ENCODE measurements around the gene ZC2HC1B. TPM values are rescaled to one million over a fixed set of nuclear protein-coding genes. Genes with fewer than 3 reads are reported as not detected.

Gene ZC2HC1B
- total and polyA plus RNA-seq, 10 donors: 0.17 to 0.85 (median 0.30) TPM; not detected in 5

DNA sequence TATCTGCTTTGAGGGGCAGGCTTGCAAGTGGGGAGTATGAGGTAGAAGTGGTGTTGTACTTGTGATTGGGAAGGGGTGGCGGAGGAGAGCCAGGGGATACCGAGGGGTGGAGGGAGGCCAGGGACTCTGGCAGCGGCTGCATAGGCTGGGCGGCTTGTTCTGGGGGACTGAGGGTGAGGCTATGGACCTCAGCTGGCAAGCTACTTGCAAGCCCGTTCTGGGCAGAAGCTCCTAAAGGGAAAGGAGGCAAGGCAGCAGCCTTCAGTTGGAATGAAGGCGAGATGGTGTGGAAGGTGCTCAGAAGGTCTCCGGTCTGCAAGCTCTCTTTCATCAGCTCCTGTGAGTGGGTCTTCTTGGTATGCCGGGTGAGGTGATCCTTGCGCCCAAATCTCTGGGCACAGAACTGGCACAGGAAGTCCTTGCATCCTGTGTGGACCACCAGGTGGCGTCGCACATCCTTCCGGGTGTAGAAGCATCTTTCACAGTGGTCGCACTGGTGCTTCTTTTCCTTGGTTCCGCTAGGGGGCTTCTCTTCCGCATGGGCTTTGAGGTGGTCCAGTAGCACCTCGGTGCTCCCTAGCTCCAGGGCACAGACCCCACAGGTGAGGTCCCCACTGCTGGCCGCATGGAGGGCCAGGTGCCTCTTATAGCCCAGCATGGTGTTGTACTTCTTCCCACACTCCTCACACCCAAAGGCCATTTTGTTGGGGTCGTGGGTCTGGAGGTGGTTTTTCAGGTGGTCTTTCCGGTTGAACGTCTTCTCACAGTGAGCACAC, 77.8 kb downstream of the ZC2HC1B start:
- whole genome bisulfite sequencing, 5 donors: 65 to 75% (median 69%) methylated on average over 19 to 20 of the region's 20 CpGs
- no peak overlapping the region for H3K4me3 ChIP-seq
- TF ChIP-seq POLR2A (IDR thresholded peaks at IDR 0.05): no peak
- peak in 10 of 11 experiments; percentile 7 to 65 (median 48) for TF ChIP-seq CTCF (IDR thresholded peaks at IDR 0.05 in 8 of 11, conservative IDR thresholded peaks at IDR 0.05 in 3 of 11)
- no peak overlapping the region for H3K27ac ChIP-seq
- no peaks in the 10 kb centered on the region for H3K27me3 ChIP-seq (replicated peaks in 1 of 7)
- intact Hi-C loops (cut with DNase I; ENCODE audit: low total_unique reads): no loop called here
- DNase-seq: peak; percentile 87
- peaks cover 0 to 2% (median 0%) of the 10 kb centered on the region in 8 donors for H3K9me3 ChIP-seq
- H3K36me3 ChIP-seq: peaks cover 0 to 13% (median 0%) of the 10 kb centered on the region in 6 donors
- H3K4me1 ChIP-seq: no peaks in the 10 kb centered on the region

DNA sequence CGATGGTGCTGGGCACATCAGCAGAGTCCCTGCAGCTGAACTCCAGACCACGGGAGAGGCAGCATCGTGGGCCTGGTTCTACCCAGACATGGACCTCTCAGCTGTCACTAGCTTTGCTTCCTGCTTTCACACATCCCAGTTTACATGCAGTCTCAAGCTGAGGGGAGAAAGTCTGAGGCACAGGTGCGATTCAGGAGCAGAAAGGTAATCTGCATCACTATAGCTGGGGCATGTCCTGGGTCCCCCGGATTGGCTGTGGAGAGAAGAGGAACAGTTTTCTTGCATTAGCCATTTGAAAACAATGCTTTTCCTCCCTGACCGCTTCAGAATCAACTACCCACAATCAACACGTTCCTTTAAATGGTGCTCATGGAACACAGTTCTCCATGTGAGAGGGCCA, 83.9 kb downstream of the ZC2HC1B start:
- Histone ChIP-seq H3K4me1 (no peaks in the 10 kb centered on the region), H3K9me3 (peaks cover 0 to 11% (median 0%) of the 10 kb centered on the region in 8 donors), H3K36me3 (peaks cover 0 to 31% (median 7%) of the 10 kb centered on the region in 6 donors), H3K27ac (no peak overlapping the region), H3K4me3 (no peak overlapping the region), H3K27me3 (replicated peaks in 1 of 7) (no peaks in the 10 kb centered on the region)
- WGBS, 5 donors: 90 to 97% (median 93%) methylated on average over 7 of the region's 7 CpGs
- TF ChIP-seq POLR2AphosphoS5 (IDR thresholded peaks at IDR 0.05): no peak
- TF ChIP-seq CTCF (IDR thresholded peaks at IDR 0.05 in 8 of 11, conservative IDR thresholded peaks at IDR 0.05 in 3 of 11): no peak
- no peak for TF ChIP-seq POLR2A (IDR thresholded peaks at IDR 0.05)
- DNase-seq: no peak
- intact Hi-C loops (cut with DNase I; ENCODE audit: low total_unique reads): no loop called here

DNA sequence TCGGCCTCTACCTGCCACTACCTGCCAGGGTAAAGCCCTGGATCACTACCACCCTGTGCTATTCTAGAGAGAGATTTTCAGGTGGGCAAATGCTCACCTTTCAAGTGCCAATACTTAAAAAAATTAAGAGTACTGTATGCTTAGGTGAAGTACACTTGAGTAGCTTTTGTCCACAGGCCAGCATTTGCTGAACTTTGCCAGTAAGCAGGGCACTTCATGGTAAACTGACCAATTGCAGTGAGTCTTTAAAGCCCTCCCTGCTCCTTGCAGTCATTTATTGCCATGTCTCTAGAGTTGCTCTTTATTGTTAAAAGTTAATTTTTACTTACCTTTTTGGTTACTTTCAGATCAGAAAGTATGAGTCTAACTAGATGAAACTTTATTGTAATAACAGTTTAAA, 85.3 kb downstream of the ZC2HC1B start:
- intact Hi-C loops (cut with DNase I; ENCODE audit: low total_unique reads): no loop called here
- no peaks in the 10 kb centered on the region for H3K4me1 ChIP-seq
- H3K27ac ChIP-seq: no peak overlapping the region
- no peak overlapping the region for H3K4me3 ChIP-seq
- DNase-seq: no peak
- peaks cover 0 to 11% (median 0%) of the 10 kb centered on the region in 8 donors for H3K9me3 ChIP-seq
- no peak for TF ChIP-seq POLR2A (IDR thresholded peaks at IDR 0.05)
- no peak for TF ChIP-seq CTCF (IDR thresholded peaks at IDR 0.05 in 8 of 11, conservative IDR thresholded peaks at IDR 0.05 in 3 of 11)
- no peaks in the 10 kb centered on the region for H3K27me3 ChIP-seq (replicated peaks in 1 of 7)
- 86 to 100% (median 94%) methylated on average over 1 of the region's 1 CpG for WGBS, 5 donors
- H3K36me3 ChIP-seq: peaks cover 0 to 31% (median 7%) of the 10 kb centered on the region in 6 donors

GRCh38 chr6:143949962-143950361, 85.7 kb downstream of the ZC2HC1B start:
- Histone ChIP-seq H3K4me1 (no peaks in the 10 kb centered on the region), H3K36me3 (peaks cover 0 to 31% (median 7%) of the 10 kb centered on the region in 6 donors), H3K27me3 (replicated peaks in 1 of 7) (no peaks in the 10 kb centered on the region), H3K27ac (no peak overlapping the region), H3K4me3 (no peak overlapping the region), H3K9me3 (peaks cover 0 to 11% (median 0%) of the 10 kb centered on the region in 8 donors)
- no peak for TF ChIP-seq POLR2A (IDR thresholded peaks at IDR 0.05)
- DNase-seq: no peak
- 91 to 95% (median 93%) methylated on average over 9 of the region's 9 CpGs for WGBS, 5 donors
- intact Hi-C loops (cut with DNase I; ENCODE audit: low total_unique reads): no loop called here

Measured in spleen (tissue), 11 donors.